ENCODE results near the gene NXT2.
"Not testable (repeated sequence)": the region's sequence is repeated elsewhere in the genome, so short reads cannot be mapped to it uniquely, and the experiment has no call there.

NXT2 gene

DNA sequence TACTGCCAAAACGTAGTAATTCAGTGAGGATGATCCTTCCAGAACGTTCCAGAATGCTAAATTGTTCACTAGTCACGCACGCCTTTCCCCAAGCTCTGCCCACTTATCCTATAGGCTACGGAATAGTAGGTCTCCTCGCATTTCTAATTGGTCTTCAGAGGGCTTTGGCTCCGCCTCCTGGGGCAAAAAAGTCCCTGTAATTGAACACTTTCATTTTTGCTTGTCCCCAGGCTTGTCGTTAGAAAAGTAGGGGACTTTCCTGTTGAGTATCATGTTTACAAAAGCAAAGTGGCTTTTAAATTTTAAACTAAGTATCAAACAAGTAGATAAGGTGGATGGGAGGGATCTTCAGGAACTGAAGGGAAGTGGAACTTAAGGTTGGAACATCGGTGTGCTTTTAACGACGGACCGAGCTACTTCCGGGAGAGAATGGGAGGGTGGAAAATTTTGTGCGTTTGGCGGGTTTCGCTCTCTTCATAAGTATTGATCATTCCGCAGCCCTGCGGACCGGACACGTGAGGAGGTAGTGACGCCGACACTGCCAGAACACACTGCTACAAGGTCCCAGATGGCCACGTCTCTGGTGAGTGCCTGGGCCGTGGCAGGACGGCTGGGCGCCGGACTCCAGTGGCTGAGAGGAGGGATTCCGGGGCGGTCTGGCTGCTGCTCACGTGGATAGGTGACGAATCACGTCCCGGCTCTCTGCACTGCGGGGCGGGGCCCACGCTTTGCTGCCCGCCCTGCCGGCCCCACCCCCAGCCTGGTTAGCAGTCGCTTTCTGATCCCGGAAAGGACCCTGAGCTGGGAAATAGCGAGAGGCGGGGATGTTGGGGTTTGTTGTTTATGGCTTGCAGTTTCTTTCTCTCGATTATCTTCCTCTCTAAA lies at the start of gene NXT2:
TSS of gene NXT2 (plus strand) at position 406 of the 885 bp plus-strand sequence. CDS start at position 569, 163 bp downstream.
- peak; percentile 82 for DNase-seq

DNA sequence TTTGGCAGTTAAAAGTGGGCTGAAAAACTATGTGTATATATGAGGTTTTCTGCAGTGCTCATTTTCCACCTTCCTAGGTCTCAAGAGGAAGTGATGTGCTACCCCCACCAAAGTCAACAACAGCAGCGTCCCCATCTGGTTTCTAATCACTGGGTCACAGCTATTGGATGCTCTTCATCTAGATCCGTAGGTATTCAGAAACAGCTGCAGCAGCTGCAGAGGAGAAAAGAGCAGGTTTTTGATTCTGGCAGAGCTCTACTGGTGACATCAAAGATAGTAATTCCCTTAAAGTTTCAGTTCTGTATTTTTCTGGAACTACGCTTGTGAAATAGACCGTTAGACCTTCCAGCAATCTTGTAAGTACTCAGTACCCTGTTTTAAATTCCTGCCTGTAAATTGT lies 49.0 kb upstream of the NXT2 start:
- no peak for DNase-seq

- no peak for DNase-seq
Measured at GRCh38 chrX:109489174-109489573, 47.5 kb upstream of the NXT2 start.

DNA sequence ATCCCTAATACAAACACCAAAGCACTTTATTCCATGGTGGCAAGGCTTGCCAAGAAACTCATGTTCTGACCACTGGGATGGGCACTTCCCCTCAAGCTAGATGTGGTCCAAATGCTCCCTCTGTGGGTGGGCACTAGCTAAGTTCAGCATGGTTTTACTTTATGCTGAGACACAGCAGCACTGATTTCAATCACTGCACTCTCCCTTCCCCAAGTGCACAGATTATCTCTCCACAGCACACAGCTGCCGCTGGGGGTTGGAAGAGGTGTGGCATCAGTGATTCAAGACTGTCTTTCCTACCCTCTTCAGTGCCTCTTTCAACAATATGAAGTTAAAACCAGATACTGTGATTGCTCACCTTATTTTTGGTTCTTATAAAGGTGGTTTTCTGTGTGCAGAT lies 38.2 kb upstream of the NXT2 start:
- DNase-seq = no peak

- DNase-seq = no peak
Measured at GRCh38 chrX:109501176-109501575, 35.5 kb upstream of the NXT2 start.

- no peak for DNase-seq
Measured at GRCh38 chrX:109508915-109509314, 27.7 kb upstream of the NXT2 start.

GRCh38 chrX:109511113-109511512 lies 25.5 kb upstream of the NXT2 start:
- no peak for DNase-seq

- DNase-seq = no peak
Measured at GRCh38 chrX:109519001-109519400, 17.6 kb upstream of the NXT2 start.

DNA sequence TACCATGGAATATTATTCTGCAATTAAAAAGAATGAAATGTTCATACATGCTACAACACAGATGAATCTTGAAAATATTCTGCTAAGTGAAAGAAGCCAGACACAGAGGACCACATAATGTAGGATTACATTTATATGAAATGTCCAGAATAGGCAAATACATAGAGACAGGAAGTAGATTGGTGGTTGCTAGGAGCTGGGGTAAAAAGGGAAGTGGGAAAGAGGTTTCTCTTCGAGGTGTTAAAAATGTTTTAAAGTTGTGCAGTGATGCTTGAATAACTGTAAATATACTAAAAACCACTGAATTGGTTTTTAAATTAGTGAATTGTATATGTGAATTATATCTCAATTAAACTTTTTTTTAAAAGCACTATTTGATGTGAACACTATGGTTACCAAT lies 3.6 kb upstream of the NXT2 start:
- no peak for DNase-seq

DNA sequence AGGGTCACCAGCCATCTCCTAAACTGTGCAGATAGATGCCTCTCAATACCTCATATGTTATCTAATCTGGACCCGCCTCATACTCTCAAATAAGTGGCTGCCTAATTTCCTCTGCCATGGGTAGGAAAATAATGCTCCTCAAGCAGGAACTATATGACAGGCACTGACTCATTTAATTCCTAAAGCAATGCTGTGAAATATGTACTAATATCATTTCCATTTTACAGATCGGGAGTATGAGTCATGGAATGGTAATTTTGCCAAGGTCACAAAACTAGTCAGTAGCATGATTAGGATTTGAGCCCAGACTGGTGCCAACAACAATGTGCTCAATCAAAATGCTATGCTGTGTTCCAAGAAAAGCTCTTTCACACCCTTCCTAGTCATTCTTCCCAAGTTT lies 3.0 kb upstream of the NXT2 start:
- DNase-seq = no peak

DNA sequence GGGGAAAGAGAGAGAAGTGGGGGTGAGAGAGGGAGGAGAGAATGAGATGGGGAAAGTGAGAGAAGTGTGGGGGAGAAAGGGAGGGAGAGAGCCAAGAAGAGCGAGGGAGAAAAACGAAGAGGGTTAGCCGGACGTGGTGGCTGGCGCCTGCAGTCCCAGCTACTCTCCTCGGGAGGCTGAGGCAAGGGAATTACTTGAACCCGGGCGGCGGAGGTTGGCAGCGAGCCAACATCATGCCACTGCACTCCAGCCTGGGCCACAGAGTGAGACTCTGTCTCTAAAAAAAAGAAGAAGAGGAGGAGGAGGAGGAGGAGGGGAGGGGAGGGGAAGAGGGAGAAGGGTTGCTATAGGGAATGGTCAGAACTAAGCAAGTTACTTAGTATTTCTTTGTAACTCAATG lies 1.7 kb upstream of the NXT2 start:
- no peak for DNase-seq

DNA sequence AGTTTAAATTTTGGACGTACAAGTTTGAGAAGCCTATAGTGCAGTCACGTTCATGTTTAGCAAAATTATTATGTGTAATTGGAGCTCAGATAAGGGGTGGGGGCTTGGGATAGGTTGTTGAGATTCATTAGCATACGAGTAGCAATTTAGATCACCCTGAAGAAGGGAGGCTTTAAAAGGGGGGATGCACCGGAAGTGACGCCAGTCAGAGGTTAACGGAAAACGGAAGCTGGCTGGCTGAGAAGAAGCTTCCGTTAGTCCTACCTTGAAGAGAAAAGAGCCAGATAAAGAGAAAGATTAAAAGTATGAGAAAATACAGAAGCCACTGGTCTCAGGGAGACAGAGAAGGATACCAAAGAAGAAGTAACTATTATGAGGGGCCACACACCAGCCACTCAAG lies 1.1 kb upstream of the NXT2 start:
- DNase-seq = no peak

- no peak for DNase-seq
Measured at GRCh38 chrX:109537324-109537665, 651 bp downstream of the NXT2 start.

- not testable (repeated sequence) for DNase-seq
Measured at GRCh38 chrX:109539007-109539406, 2.4 kb downstream of the NXT2 start.

DNA sequence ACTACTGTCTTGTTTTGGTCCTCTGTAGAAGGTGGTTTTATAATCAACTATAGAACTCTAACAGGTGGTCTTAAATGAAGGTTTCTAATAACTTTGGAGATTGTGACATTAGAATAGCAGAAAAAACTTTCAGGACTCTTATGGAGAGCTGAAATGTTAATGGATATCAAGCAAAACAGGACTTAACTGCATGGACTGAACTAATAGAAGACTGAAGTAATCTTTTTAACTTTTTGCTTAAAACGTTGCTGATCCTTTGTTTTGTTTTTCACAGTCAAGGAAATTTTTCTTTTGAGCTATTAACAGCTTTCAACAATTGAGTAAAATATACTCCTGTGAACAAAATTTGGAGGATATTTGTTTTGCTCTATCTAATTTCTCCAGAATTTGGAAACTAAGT lies 17.2 kb downstream of the NXT2 start:
- no peak for DNase-seq

GRCh38 chrX:109576083-109576482 lies 39.4 kb downstream of the NXT2 start:
- not testable (repeated sequence) for DNase-seq

- DNase-seq = no peak
Measured at GRCh38 chrX:109577055-109577454, 40.4 kb downstream of the NXT2 start.

DNA sequence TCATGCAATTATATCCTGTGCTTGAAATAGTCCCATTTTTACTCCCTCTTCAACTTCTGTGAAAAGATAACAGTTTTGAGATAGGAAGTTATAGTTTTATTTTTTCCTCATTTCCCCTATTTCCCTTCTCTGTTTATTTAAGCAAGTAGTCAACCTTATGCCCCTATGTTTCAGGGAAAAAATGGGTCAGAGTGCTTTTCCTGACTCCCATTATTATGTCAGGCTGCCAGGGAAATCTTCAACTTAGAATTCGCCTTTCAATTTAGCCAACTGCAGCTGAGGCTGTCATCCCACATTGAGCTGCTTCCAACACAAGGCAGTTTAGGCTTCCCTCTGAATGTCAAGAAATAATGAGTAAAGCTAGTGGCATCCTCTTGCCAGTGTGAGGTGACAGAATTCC lies 42.3 kb downstream of the NXT2 start:
- no peak for DNase-seq

DNA sequence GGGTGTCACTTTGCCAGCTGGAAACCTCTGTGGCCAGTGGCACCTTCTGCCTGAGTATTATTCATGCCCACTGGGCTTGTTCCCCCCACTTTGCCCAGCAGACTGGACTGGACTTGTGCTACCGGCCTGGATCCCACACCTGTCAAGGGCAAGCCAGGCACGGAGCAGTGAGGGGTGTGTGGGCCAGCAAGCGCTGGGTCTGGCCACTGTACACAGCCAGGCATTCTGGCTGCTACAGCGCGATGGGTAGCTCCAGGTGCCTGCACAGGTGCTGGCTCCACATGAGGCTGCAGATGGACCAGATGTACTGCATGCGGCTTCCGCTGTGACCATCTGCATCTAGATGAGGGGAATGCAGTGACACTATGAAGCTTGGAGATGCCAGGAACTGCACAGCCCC lies 48.8 kb downstream of the NXT2 start:
- no peak for DNase-seq

DNA sequence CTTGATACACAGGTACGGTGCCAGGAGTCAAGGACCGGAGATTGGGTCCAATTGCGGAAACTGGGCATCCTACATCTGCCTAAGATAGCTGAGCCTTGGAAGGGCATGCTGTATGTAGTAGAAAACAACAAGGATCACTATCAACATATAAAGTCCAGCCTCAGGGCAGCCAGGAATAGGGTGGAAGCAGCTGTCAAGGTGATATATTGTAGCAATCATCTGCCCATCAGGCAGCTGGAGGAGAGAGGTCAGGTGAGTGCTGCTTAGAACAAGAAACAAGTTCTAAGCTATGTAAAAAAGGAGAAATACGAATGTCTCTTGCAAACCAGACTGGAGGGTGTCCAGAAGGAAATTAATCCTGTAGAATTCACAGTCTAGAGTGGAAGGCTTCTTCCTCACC lies 53.5 kb downstream of the NXT2 start:
- no peak for DNase-seq

Data from NCI-H1694 (cell line).